ENCODE results near the gene RAB22A.

The RAB22A gene

GRCh38 chr20:58303547-58303946 lies 6.0 kb upstream of the RAB22A start:
- DNase-seq (ENCODE audit: low spot score): no peak

- no peak for DNase-seq (ENCODE audit: low spot score)
Observed at GRCh38 chr20:58305061-58305460, 4.5 kb upstream of the RAB22A start.

- peak; percentile 93 for DNase-seq (ENCODE audit: low spot score)
Observed at GRCh38 chr20:58306421-58307261, 2.9 kb upstream of the RAB22A start.

- DNase-seq (ENCODE audit: low spot score): no peak
Observed at GRCh38 chr20:58307270-58307669, 2.2 kb upstream of the RAB22A start.

- no peak for DNase-seq (ENCODE audit: low spot score)
Observed at GRCh38 chr20:58308290-58308679, 1.2 kb upstream of the RAB22A start.

GRCh38 chr20:58308680-58309527 lies 611 bp upstream of the RAB22A start:
- DNase-seq (ENCODE audit: low spot score): peak; percentile 12

- peak; percentile 80 for DNase-seq (ENCODE audit: low spot score)
Observed at GRCh38 chr20:58310291-58310782, 822 bp downstream of the RAB22A start.

GRCh38 chr20:58312836-58313235 lies 3.3 kb downstream of the RAB22A start:
- peak; percentile 64 for DNase-seq (ENCODE audit: low spot score)

GRCh38 chr20:58313396-58313795 lies 3.9 kb downstream of the RAB22A start:
- DNase-seq (ENCODE audit: low spot score): no peak

GRCh38 chr20:58321205-58321604 lies 11.7 kb downstream of the RAB22A start:
- no peak for DNase-seq (ENCODE audit: low spot score)

- DNase-seq (ENCODE audit: low spot score): no peak
Observed at GRCh38 chr20:58322083-58322482, 12.6 kb downstream of the RAB22A start.

GRCh38 chr20:58325912-58326311 lies 16.4 kb downstream of the RAB22A start:
- DNase-seq (ENCODE audit: low spot score): no peak

GRCh38 chr20:58327211-58327610 lies 17.7 kb downstream of the RAB22A start:
- DNase-seq (ENCODE audit: low spot score): no peak

GRCh38 chr20:58328836-58329235 lies 19.3 kb downstream of the RAB22A start:
- DNase-seq (ENCODE audit: low spot score): no peak

GRCh38 chr20:58329711-58330110 lies 20.2 kb downstream of the RAB22A start:
- DNase-seq (ENCODE audit: low spot score): no peak

GRCh38 chr20:58330249-58330648 lies 20.7 kb downstream of the RAB22A start:
- DNase-seq (ENCODE audit: low spot score): no peak

GRCh38 chr20:58330687-58331086 lies 21.2 kb downstream of the RAB22A start:
- no peak for DNase-seq (ENCODE audit: low spot score)

- DNase-seq (ENCODE audit: low spot score): no peak
Observed at GRCh38 chr20:58331961-58332551, 22.5 kb downstream of the RAB22A start.

GRCh38 chr20:58339741-58340140 lies 30.2 kb downstream of the RAB22A start:
- DNase-seq (ENCODE audit: low spot score): no peak

- no peak for DNase-seq (ENCODE audit: low spot score)
Observed at GRCh38 chr20:58340151-58340550, 30.6 kb downstream of the RAB22A start.

GRCh38 chr20:58340853-58341252 lies 31.3 kb downstream of the RAB22A start:
- DNase-seq (ENCODE audit: low spot score): peak; percentile 32

GRCh38 chr20:58342104-58342945 lies 32.8 kb downstream of the RAB22A start:
- DNase-seq (ENCODE audit: low spot score): peak; percentile 34

Data from RKO (cell line).